GM12891 (cell line): Measurements from ENCODE around the gene ZMIZ2.

Source experiments
- PAX5 ChIP-seq: IDR thresholded peaks from 2 replicates; pipeline ENCODE4 v1.6.1; 2011; ENCODE audit warnings: low read length, moderate library complexity, mild to moderate bottlenecking; ENCODE audit not compliant: insufficient read depth, severe bottlenecking
- POLR2A ChIP-seq: IDR thresholded peaks from 2 replicates; pipeline ENCODE4 v1.6.1; 2011; ENCODE audit warnings: low read depth, low read length, control low read depth
- POLR2AphosphoS5 ChIP-seq: IDR thresholded peaks from 2 replicates; pipeline ENCODE4 v1.6.1; 2011; ENCODE audit warnings: low read depth, low read length, control low read depth
- POU2F2 ChIP-seq: IDR thresholded peaks from 2 replicates; pipeline ENCODE4 v1.6.1; 2011; ENCODE audit warnings: low read depth, mild to moderate bottlenecking, control low read depth, low read length, moderate library complexity
- SPI1 ChIP-seq: IDR thresholded peaks from 2 replicates; pipeline ENCODE4 v1.6.1; 2011; ENCODE audit warnings: low read depth, low read length, control low read depth
- TAF1 ChIP-seq: IDR thresholded peaks from 2 replicates; pipeline ENCODE4 v1.6.1; 2011; ENCODE audit warnings: low read depth, low read length, control low read depth

DNA sequence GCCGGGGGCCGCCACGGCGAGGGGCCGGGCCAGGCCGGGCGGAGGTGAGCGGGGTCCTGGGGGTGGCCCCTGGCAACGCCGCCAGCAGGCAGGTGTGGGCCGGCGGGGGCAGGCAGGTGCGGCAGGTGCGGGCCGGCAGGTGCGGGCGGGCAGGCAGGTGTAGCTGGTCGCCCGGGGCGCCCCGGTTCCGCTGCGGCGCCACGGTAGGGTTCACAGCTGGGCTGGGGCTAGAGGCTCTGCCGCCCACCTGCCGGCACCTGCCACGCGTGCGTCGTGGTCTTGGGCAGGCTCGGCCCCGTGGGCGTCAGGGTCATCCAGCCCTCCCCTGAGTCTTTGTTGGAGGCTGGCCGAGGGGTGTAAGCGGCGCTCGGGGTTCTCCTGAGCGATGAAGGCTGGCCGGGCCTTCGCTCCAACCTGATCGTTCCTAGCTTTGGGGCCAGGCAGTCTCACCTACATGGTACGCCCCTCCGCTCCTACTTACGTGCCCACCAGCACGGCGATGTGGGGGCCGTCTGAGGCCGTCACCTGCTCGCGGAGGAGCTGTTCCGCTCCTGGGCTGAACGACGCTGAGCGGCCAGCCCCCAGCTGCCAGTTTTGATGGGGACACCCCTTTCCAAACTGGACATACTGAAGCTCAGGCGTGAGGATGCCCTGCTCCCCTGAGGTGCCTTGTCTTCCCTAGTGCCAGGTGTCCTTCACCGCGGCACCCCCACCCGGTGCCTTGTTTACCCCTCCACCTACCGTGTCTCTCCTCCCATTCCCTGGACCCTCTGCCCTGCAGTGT lies 493 bp downstream of the ZMIZ2 start:
- TF ChIP-seq POLR2AphosphoS5 (peak; percentile 26; the same call in 1 of the 2 replicates), POLR2A (peak; percentile 56; the same call in 1 of the 2 replicates), SPI1 (no peak), TAF1 (no peak), PAX5 (no peak), POU2F2 (no peak)
